HepG2 (cell line): ENCODE data around the gene PLD1. TPM values are rescaled to one million over a fixed set of nuclear protein-coding genes. Genes with fewer than 3 reads are reported as not detected.

Experiments
- CSRNP2 ChIP-seq: sonication (generic); formaldehyde crosslinking; conservative IDR thresholded peaks from 2 replicates; pipeline ENCODE4 v1.8.0; 2022; ENCODE audit warnings: low read depth, missing genetic modification reagents
- FOXA3 ChIP-seq: IDR thresholded peaks from 2 replicates; pipeline ENCODE4 v1.6.1; 2016; ENCODE audit warnings: missing genetic modification reagents, missing compliant biosample characterization
- FOXO1 ChIP-seq: sonication (generic); formaldehyde crosslinking; IDR thresholded peaks from 2 replicates; pipeline ENCODE4 v1.4.0; 2020; ENCODE audit warnings: missing genetic modification reagents
- IKZF5 ChIP-seq: IDR thresholded peaks from 2 replicates; pipeline ENCODE4 v1.6.1; 2018; ENCODE audit warnings: missing genetic modification reagents, mild to moderate bottlenecking, missing compliant biosample characterization
- JUND ChIP-seq: sonication (generic); formaldehyde crosslinking; IDR thresholded peaks from 2 replicates; pipeline ENCODE4 v1.8.0; 2022; ENCODE audit warnings: mild to moderate bottlenecking, missing genetic modification reagents
- MED8 ChIP-seq: sonication (generic); formaldehyde crosslinking; IDR thresholded peaks from 2 replicates; pipeline ENCODE4 v1.8.1; 2023; ENCODE audit warnings: mild to moderate bottlenecking, missing genetic modification reagents; ENCODE audit not compliant: insufficient replicate concordance
- PAF1 ChIP-seq: IDR thresholded peaks from 2 replicates; pipeline ENCODE4 v1.6.1; 2016; ENCODE audit warnings: missing genetic modification reagents, missing compliant biosample characterization
- RXRA ChIP-seq: sonication (generic); formaldehyde crosslinking; IDR thresholded peaks from 2 replicates; pipeline ENCODE4 v1.5.1; 2020; ENCODE audit warnings: missing genetic modification reagents
- SIX1 ChIP-seq: sonication (generic); formaldehyde crosslinking; IDR thresholded peaks from 2 replicates; pipeline ENCODE4 v1.4.0; 2020; ENCODE audit warnings: missing genetic modification reagents, borderline replicate concordance
- TBP ChIP-seq: sonication (generic); formaldehyde crosslinking; IDR thresholded peaks from 2 replicates; pipeline ENCODE4 v1.5.0; 2020; ENCODE audit warnings: missing genetic modification reagents
- ZFP37 ChIP-seq: sonication (generic); formaldehyde crosslinking; IDR thresholded peaks from 2 replicates; pipeline ENCODE4 v1.4.0; 2020; ENCODE audit warnings: missing genetic modification reagents, borderline replicate concordance
- ZMAT3 ChIP-seq: sonication (generic); formaldehyde crosslinking; conservative IDR thresholded peaks from 2 replicates; pipeline ENCODE4 v1.7.0; 2021; ENCODE audit warnings: missing genetic modification reagents
- ZNF264 ChIP-seq: sonication (generic); formaldehyde crosslinking; IDR thresholded peaks from 2 replicates; pipeline ENCODE4 v1.4.0; 2020; ENCODE audit warnings: missing genetic modification reagents
- ZNF569 ChIP-seq: sonication (generic); formaldehyde crosslinking; IDR thresholded peaks from 2 replicates; pipeline ENCODE4 v1.5.0; 2020; ENCODE audit warnings: mild to moderate bottlenecking, missing genetic modification reagents, moderate library complexity, borderline replicate concordance
- ZNF607 ChIP-seq: sonication (generic); formaldehyde crosslinking; IDR thresholded peaks from 2 replicates; pipeline ENCODE4 v1.5.1; 2020; ENCODE audit warnings: missing genetic modification reagents, mild to moderate bottlenecking, borderline replicate concordance
- ZNF792 ChIP-seq: IDR thresholded peaks from 2 replicates; pipeline ENCODE4 v1.6.1; 2016
- polyA plus RNA-seq, 8 experiments: library from polyadenylated mRNA; depleted of rRNA in 3 of 8; stranded (reverse) in 7 of 8; unstranded in 1 of 8; fragments of >200 nt; fragmentation: Illumina TruSeq in 4 of 8; extraction: Trizol in 4 of 8; gene quantifications; 2 replicates each; pipeline versions ENCODE4 v1.2.1 to v1.2.3, GENCODE V29; 2011 to 2016; ENCODE audit warnings: low read depth in 4 of 8, missing spikeins in 1 of 8, mixed read lengths in 1 of 8; ENCODE audit not compliant: insufficient read depth in 1 of 8
- total RNA-seq, 5 experiments: library from RNA; depleted of rRNA; stranded (reverse); fragments of >200 nt; fragmentation: Illumina TruSeq; extraction: Trizol; gene quantifications; 2 replicates each; pipeline ENCODE4 v1.2.3, GENCODE V29; 2016; ENCODE audit warnings: low read depth in 1 of 5
- TF ChIP-seq, protein P1 (sequence below): sonication (generic); formaldehyde crosslinking; IDR thresholded peaks from 2 replicates; pipeline ENCODE4 v1.4.0; 2020; ENCODE audit warnings: missing genetic modification reagents, borderline replicate concordance
- TF ChIP-seq, protein P2 (sequence below), 2 experiments: fragments of 450-650 bp in 1 of 2; sonication (generic) in 1 of 2; formaldehyde crosslinking; IDR thresholded peaks; 2 replicates each; pipeline versions ENCODE4 v1.5.0 to v1.8.0; 2020 to 2022; ENCODE audit warnings: mild to moderate bottlenecking in 1 of 2, missing genetic modification reagents in 1 of 2

Gene PLD1
- total and polyA plus RNA-seq, 2 of the 13 experiments (the other 11 are each of a cell fraction or from before 2014, with no cell fraction given) = 27.1 to 59.4 TPM

DNA sequence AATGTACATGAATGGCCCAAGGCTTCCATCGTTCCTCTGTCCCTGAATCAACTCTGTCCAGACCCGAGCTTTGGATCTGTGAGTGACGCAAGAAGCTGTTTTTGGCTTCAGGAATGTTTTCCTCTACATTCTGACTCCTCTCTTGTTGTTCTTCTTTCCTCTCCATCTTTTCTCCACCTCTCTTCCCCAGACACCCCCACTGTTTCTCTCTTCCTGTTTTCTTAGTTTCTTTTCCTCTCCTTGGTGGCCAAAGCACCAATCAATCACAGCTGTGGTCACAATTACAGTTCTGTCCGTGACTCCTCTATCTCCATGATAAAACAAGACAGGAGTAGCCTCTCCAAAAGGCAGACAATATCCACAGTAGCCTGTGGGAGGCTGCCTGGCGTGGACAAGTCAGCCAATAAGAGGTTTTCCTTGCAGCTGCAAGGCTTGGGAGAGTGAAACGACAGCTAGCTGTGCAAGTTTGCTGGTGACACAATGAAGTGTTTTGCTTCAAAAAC lies 28.0 kb upstream of the PLD1 start (continued):
- TF ChIP-seq IKZF5 (CRISPR knock-in tag) (no peak), RXRA (CRISPR knock-in tag) (peak; percentile 53; the same call in 1 of the 2 replicates), ZNF569 (CRISPR knock-in tag) (no peak), PAF1 (CRISPR knock-in tag) (no peak), FOXO1 (peak; percentile 55), ZNF792 (no peak), ZMAT3 (CRISPR knock-in tag) (0 out of 2 replicates have a peak, but pooled peaks have one; percentile 43), ZFP37 (CRISPR knock-in tag) (no peak), ZNF607 (CRISPR knock-in tag) (no peak), JUND (CRISPR knock-in tag) (no peak), TBP (CRISPR knock-in tag) (no peak), ZNF264 (CRISPR knock-in tag) (peak; percentile 47; the same call in 1 of the 2 replicates), MED8 (CRISPR knock-in tag) (peak; percentile 75), SIX1 (CRISPR knock-in tag) (no peak), CSRNP2 (no peak), FOXA3 (peak; percentile 60)
- TF ChIP-seq, protein P1, sequence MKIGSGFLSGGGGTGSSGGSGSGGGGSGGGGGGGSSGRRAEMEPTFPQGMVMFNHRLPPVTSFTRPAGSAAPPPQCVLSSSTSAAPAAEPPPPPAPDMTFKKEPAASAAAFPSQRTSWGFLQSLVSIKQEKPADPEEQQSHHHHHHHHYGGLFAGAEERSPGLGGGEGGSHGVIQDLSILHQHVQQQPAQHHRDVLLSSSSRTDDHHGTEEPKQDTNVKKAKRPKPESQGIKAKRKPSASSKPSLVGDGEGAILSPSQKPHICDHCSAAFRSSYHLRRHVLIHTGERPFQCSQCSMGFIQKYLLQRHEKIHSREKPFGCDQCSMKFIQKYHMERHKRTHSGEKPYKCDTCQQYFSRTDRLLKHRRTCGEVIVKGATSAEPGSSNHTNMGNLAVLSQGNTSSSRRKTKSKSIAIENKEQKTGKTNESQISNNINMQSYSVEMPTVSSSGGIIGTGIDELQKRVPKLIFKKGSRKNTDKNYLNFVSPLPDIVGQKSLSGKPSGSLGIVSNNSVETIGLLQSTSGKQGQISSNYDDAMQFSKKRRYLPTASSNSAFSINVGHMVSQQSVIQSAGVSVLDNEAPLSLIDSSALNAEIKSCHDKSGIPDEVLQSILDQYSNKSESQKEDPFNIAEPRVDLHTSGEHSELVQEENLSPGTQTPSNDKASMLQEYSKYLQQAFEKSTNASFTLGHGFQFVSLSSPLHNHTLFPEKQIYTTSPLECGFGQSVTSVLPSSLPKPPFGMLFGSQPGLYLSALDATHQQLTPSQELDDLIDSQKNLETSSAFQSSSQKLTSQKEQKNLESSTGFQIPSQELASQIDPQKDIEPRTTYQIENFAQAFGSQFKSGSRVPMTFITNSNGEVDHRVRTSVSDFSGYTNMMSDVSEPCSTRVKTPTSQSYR (CRISPR knock-in tag) = no peak
- TF ChIP-seq, protein P2, sequence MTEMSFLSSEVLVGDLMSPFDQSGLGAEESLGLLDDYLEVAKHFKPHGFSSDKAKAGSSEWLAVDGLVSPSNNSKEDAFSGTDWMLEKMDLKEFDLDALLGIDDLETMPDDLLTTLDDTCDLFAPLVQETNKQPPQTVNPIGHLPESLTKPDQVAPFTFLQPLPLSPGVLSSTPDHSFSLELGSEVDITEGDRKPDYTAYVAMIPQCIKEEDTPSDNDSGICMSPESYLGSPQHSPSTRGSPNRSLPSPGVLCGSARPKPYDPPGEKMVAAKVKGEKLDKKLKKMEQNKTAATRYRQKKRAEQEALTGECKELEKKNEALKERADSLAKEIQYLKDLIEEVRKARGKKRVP (CRISPR knock-in tag; IDR thresholded peaks at IDR 0.05) = peak in 1 of 2 experiments; percentile 89; a peak in 2 of 4 replicates
